ENCODE data around the gene COL27A1.

- no peak for TF ChIP-seq CTCF (IDR thresholded peaks at IDR 0.05)
- TF ChIP-seq POLR2AphosphoS5 (IDR thresholded peaks at IDR 0.05), result no peak
- no peak for TF ChIP-seq POLR2A (IDR thresholded peaks at IDR 0.05)
Measured at GRCh38 chr9:114249424-114250234, 94.3 kb downstream of the COL27A1 start.
